ENCODE measurements around the gene ZKSCAN2.

ZKSCAN2 gene

DNA sequence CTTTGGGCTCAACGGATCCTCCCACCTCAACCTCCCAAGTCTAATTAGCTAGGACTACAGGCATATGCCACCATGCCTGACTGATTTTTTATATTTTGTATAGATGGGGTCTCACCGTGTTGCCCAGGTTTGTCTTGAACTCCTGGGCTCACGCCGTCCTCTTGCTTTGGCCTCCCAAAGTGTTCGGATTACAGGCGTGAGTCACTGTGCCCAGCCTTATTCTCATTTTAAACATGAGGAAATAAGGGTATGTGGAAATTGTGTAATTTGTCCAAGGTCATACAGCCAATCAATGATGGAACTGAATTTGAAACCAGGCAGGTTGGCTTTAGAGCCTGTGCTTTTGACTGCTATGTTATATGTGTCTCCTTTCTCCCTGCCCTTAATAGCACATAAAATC lies 68.3 kb downstream of the ZKSCAN2 start:
- Histone ChIP-seq H3K27me3 (replicated peaks in 2 of 5; ENCODE audit: control insufficient read depth in 4 of 5, insufficient read depth in 5 of 5, low read length in 4 of 5) (no peaks in the 10 kb centered on the region), H3K4me3 (ENCODE audit: control insufficient read depth in 1 of 7, extremely low read depth in 1 of 7, insufficient read depth in 4 of 7, low read depth in 2 of 7, low read length in 6 of 7) (no peak overlapping the region), H3K36me3 (ENCODE audit: control insufficient read depth in 4 of 4, insufficient read depth in 4 of 4, low read length in 3 of 4) (no peaks in the 10 kb centered on the region), H3K27ac (ENCODE audit: insufficient read depth in 1 of 2, low read depth in 1 of 2, low read length in 2 of 2, poor library complexity in 1 of 2, severe bottlenecking in 2 of 2) (no peak overlapping the region), H3K9me3 (ENCODE audit: control extremely low read depth in 1 of 5, control insufficient read depth in 4 of 5, insufficient read depth in 2 of 5, low read depth in 1 of 5, low read length in 4 of 5) (no peaks in the 10 kb centered on the region), H3K4me1 (ENCODE audit: control extremely low read depth in 1 of 4, control insufficient read depth in 4 of 4, insufficient read depth in 4 of 4, low read length in 3 of 4) (no peaks in the 10 kb centered on the region)
- POLR2A ChIA-PET = no interaction called here
- CTCF ChIA-PET = interaction anchor here (1.0 kb wide), 1 partner anchor 27 kb away, joined by 3 read pairs; no protein-coding TSS in a partner anchor
- 100% methylated on average over 1 of the region's 6 CpGs for WGBS (ENCODE audit: insufficient coverage)
- DNase-seq = no peak

DNA sequence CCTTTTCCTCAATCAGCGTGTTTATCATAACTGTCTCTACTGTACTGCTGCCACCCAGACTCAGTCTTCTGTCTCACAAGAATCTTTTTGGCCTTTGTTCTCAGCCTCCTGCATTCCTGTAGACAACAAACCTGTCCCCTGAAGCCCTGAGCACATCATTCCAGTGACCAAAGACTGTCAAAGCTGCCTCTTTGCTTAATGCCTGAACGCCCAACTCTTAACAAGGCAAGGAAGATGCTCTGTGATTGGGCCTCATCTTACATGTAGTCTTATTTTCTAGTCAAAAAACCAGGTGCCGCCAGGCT lies 70.2 kb downstream of the ZKSCAN2 start:
- 100% methylated on average over 3 of the region's 3 CpGs for WGBS (ENCODE audit: insufficient coverage)
- Histone ChIP-seq H3K4me3 (ENCODE audit: control insufficient read depth in 1 of 7, extremely low read depth in 1 of 7, insufficient read depth in 4 of 7, low read depth in 2 of 7, low read length in 6 of 7) (no peak overlapping the region), H3K36me3 (ENCODE audit: control insufficient read depth in 4 of 4, insufficient read depth in 4 of 4, low read length in 3 of 4) (no peaks in the 10 kb centered on the region), H3K27me3 (replicated peaks in 2 of 5; ENCODE audit: control insufficient read depth in 4 of 5, insufficient read depth in 5 of 5, low read length in 4 of 5) (no peaks in the 10 kb centered on the region), H3K9me3 (ENCODE audit: control extremely low read depth in 1 of 5, control insufficient read depth in 4 of 5, insufficient read depth in 2 of 5, low read depth in 1 of 5, low read length in 4 of 5) (no peaks in the 10 kb centered on the region), H3K27ac (ENCODE audit: insufficient read depth in 1 of 2, low read depth in 1 of 2, low read length in 2 of 2, poor library complexity in 1 of 2, severe bottlenecking in 2 of 2) (no peak overlapping the region), H3K4me1 (ENCODE audit: control extremely low read depth in 1 of 4, control insufficient read depth in 4 of 4, insufficient read depth in 4 of 4, low read length in 3 of 4) (no peaks in the 10 kb centered on the region)
- DNase-seq = no peak
- POLR2A ChIA-PET = interaction anchor here (0.6 kb wide), 1 partner anchor 1272 kb away, joined by 3 read pairs; no protein-coding TSS in a partner anchor
- CTCF ChIA-PET = interaction anchor here (0.6 to 1.4 kb wide), 4 partner anchors 10 to 301 kb away, joined by 3 read pairs; no protein-coding TSS in a partner anchor

Data from common myeloid progenitor, CD34-positive (primary cell).